ENCODE data around the gene SORCS2.

SORCS2 gene

DNA sequence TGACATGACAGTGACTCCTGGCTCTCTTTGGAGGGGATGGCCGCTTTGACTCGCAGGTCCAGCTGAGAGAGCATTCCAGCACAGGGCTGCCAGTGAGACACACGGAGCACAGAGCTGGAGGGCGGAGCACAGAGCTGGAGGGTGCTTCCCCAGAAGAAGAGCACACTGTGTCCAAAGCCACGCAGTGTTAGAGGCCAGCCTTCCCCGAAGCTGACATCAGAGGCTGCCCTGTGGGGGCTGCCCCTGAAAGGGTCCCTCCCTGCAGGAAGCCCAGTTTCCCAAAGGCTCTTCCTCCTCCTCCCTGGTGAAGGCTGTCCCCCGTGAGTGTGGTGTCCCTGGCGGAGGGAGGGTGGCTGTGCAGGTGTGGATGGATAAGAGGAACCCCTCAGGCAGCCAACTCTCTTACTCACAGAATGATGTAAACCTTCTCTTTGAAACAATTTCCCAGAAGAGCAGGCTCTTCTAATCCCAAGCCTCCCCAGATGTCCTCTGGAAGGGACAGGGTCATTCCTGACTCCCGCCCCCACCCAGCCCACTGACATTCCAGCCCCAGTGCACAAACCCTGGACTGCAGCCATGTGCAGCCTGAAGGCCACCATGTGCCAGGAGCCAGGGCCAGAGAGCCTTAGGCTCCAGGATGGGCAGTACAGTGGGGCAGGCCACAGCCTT is 189.0 kb downstream of the SORCS2 start:
- DNase-seq (ENCODE audit: low read depth, low spot score) = no peak
- POLR2A ChIA-PET = no interaction called here
- CTCF ChIA-PET = no interaction called here
- no peak overlapping the region for H3K4me3 ChIP-seq (ENCODE audit: low read depth, low read length)
- TF ChIP-seq CTCF (IDR thresholded peaks at IDR 0.05; ENCODE audit: insufficient read depth, low read length, missing control alignments) = no peak

- ChIA-PET POLR2A (no interaction called here), CTCF (no interaction called here)
- TF ChIP-seq CTCF (IDR thresholded peaks at IDR 0.05; ENCODE audit: insufficient read depth, low read length, missing control alignments) = no peak
- no peak overlapping the region for H3K4me3 ChIP-seq (ENCODE audit: low read depth, low read length)
- DNase-seq (ENCODE audit: low read depth, low spot score) = no peak
Measured at GRCh38 chr4:7381890-7382633, 189.7 kb downstream of the SORCS2 start.

- POLR2A ChIA-PET = no interaction called here
- H3K4me3 ChIP-seq (ENCODE audit: low read depth, low read length) = no peak overlapping the region
- no peak for DNase-seq (ENCODE audit: low read depth, low spot score)
- TF ChIP-seq CTCF (IDR thresholded peaks at IDR 0.05; ENCODE audit: insufficient read depth, low read length, missing control alignments) = no peak
- CTCF ChIA-PET = no interaction called here
Measured at GRCh38 chr4:7382634-7383014, 190.3 kb downstream of the SORCS2 start.

- TF ChIP-seq CTCF (IDR thresholded peaks at IDR 0.05; ENCODE audit: insufficient read depth, low read length, missing control alignments) = no peak
- POLR2A ChIA-PET = interaction anchor here (1.0 kb wide), 1 partner anchor 8 kb away, joined by 3 read pairs; no protein-coding TSS in a partner anchor
- no peak for DNase-seq (ENCODE audit: low read depth, low spot score)
- CTCF ChIA-PET = interaction anchor here (1.3 kb wide), 1 partner anchor 12 kb away, joined by 3 read pairs; no protein-coding TSS in a partner anchor
- no peak overlapping the region for H3K4me3 ChIP-seq (ENCODE audit: low read depth, low read length)
Measured at GRCh38 chr4:7383266-7383665, 190.9 kb downstream of the SORCS2 start.

GRCh38 chr4:7384003-7384928 is 191.9 kb downstream of the SORCS2 start:
- H3K4me3 ChIP-seq (ENCODE audit: low read depth, low read length) = no peak overlapping the region
- no peak for DNase-seq (ENCODE audit: low read depth, low spot score)
- CTCF ChIA-PET = interaction anchor here (1.3 kb wide), 1 partner anchor 11 kb away, joined by 3 read pairs; no protein-coding TSS in a partner anchor
- TF ChIP-seq CTCF (IDR thresholded peaks at IDR 0.05; ENCODE audit: insufficient read depth, low read length, missing control alignments) = no peak
- POLR2A ChIA-PET = interaction anchor here (1.0 kb wide), 1 partner anchor 9 kb away, joined by 3 read pairs; no protein-coding TSS in a partner anchor
